H1 (cell line): Measurements from ENCODE around the gene MTCH1. TPM values are rescaled to one million over a fixed set of nuclear protein-coding genes. Genes with fewer than 3 reads are reported as not detected.

ENCODE experiments used
- CTCF ChIA-PET: fragments of 300-600 bp; sonication (Branson Sonifier 250); formaldehyde crosslinking; loops from one replicate; lab custom pipeline; 2021; ENCODE audit not compliant: partially characterized antibody; lab: Charles Lee
- POLR2A ChIA-PET: fragments of 300-600 bp; sonication (Branson Sonifier 250); formaldehyde crosslinking; loops from one replicate; lab custom pipeline; 2021; ENCODE audit warnings: inconsistent platforms; ENCODE audit not compliant: partially characterized antibody; lab: Charles Lee
- DNase-seq, 2 experiments: peaks; one replicate each; pipeline versions ENCODE4 v3.0.0 to v3.0.0-alpha.2; 2010 to 2022; ENCODE audit warnings: low spot score in 2 of 2, low read depth in 1 of 2, mixed read lengths in 1 of 2
- FAIRE-seq: peaks from 2 replicates; lab custom pipeline; 2011; peaks lifted over from hg19 to GRCh38; lab: Jason Lieb, UNC
- H2AFZ ChIP-seq: 2 replicates; pipeline ENCODE4 v1.8.1; 2012; ENCODE audit warnings: low read length, inconsistent platforms
- H2AK5ac ChIP-seq: 2 replicates; pipeline ENCODE4 v1.6.1; 2013; ENCODE audit warnings: low read depth, low read length
- H2BK120ac ChIP-seq: replicated peaks from 2 replicates; pipeline ENCODE3; 2013; ENCODE audit warnings: low read depth, low read length, inconsistent platforms
- H2BK12ac ChIP-seq: 2 replicates; pipeline ENCODE4 v1.6.1; 2013; ENCODE audit warnings: low read depth, low read length
- H2BK15ac ChIP-seq: 2 replicates; pipeline ENCODE4 v1.6.1; 2013; ENCODE audit warnings: low read length
- H2BK20ac ChIP-seq: 2 replicates; pipeline ENCODE4 v1.6.1; 2013; ENCODE audit warnings: low read length
- H2BK5ac ChIP-seq: 2 replicates; pipeline ENCODE4 v1.6.1; 2013; ENCODE audit warnings: low read depth, low read length
- H3K14ac ChIP-seq: 2 replicates; pipeline ENCODE4 v1.6.1; 2013; ENCODE audit warnings: inconsistent platforms; ENCODE audit not compliant: insufficient read length
- H3K18ac ChIP-seq: 2 replicates; pipeline ENCODE4 v1.6.1; 2013; ENCODE audit warnings: low read length; ENCODE audit errors: extremely low read depth
- H3K23ac ChIP-seq: 2 replicates; pipeline ENCODE4 v1.6.1; 2013; ENCODE audit warnings: inconsistent platforms; ENCODE audit not compliant: insufficient read length
- H3K23me2 ChIP-seq: 2 replicates; pipeline ENCODE4 v1.6.1; 2013; ENCODE audit warnings: low read depth, low read length
- H3K27ac ChIP-seq: 2 replicates; pipeline ENCODE4 v1.6.1; 2011; ENCODE audit warnings: low read depth, low read length, inconsistent platforms
- H3K27me3 ChIP-seq, 4 experiments: replicated peaks in 1 of 4; 1 replicate in 1 of 4; 2 replicates in 3 of 4; pipeline versions ENCODE4 v1.6.1 to v1.8.1; 2011 to 2013; ENCODE audit warnings: low read length in 3 of 4, mild to moderate bottlenecking in 3 of 4, inconsistent platforms in 2 of 4, mixed read lengths in 2 of 4, moderate library complexity in 1 of 4; ENCODE audit not compliant: control insufficient read depth in 3 of 4, insufficient read depth in 3 of 4; ENCODE audit errors: extremely low read depth in 1 of 4
- H3K36me3 ChIP-seq, 4 experiments: 2 replicates each; pipeline versions ENCODE4 v1.6.1 to v1.8.1; 2011 to 2013; ENCODE audit warnings: mild to moderate bottlenecking in 4 of 4, low read length in 3 of 4, moderate library complexity in 2 of 4, control low read depth in 1 of 4, inconsistent platforms in 1 of 4; ENCODE audit not compliant: insufficient read depth in 4 of 4, control insufficient read depth in 2 of 4
- H3K4ac ChIP-seq: replicated peaks from 2 replicates; pipeline ENCODE3; 2013; ENCODE audit warnings: low read length, low read depth, mixed read lengths, inconsistent platforms; ENCODE audit not compliant: insufficient read length
- H3K4me1 ChIP-seq, 4 experiments: replicated peaks in 1 of 4; 1 replicate in 1 of 4; 2 replicates in 3 of 4; pipeline versions ENCODE4 v1.6.1 to v1.8.1; 2011 to 2013; ENCODE audit warnings: low read length in 3 of 4, inconsistent platforms in 2 of 4, mixed read lengths in 1 of 4; ENCODE audit not compliant: insufficient read depth in 4 of 4, control insufficient read depth in 3 of 4
- H3K4me2 ChIP-seq, 2 experiments: 2 replicates each; pipeline versions ENCODE4 v1.6.1 to v1.8.1; 2011 to 2013; ENCODE audit warnings: low read depth in 2 of 2, low read length in 2 of 2, control low read depth in 1 of 2, inconsistent platforms in 1 of 2, mild to moderate bottlenecking in 1 of 2; ENCODE audit not compliant: insufficient read depth in 1 of 2
- H3K4me3 ChIP-seq, 4 experiments: fragments of 200-600, 300-600 bp in 1 of 4; sonication (generic), shearing (Covaris generic), sonication (Bioruptor Twin) in 1 of 4; 2 replicates each; pipeline versions ENCODE4 v1.5.1 to v1.8.1; 2011 to 2016; ENCODE audit warnings: low read length in 4 of 4, low read depth in 3 of 4, control low read depth in 2 of 4, inconsistent platforms in 2 of 4, mild to moderate bottlenecking in 2 of 4, mixed read lengths in 1 of 4, moderate library complexity in 1 of 4; ENCODE audit not compliant: insufficient read depth in 2 of 4; ENCODE audit errors: extremely low read depth in 1 of 4
- H3K56ac ChIP-seq: replicated peaks from 2 replicates; pipeline ENCODE3; 2013; ENCODE audit warnings: low read depth, mild to moderate bottlenecking, mixed read lengths, low read length, inconsistent platforms; ENCODE audit not compliant: insufficient read length
- H3K79me1 ChIP-seq: 2 replicates; pipeline ENCODE4 v1.6.1; 2013; ENCODE audit warnings: low read depth, low read length, control low read depth
- H3K79me2 ChIP-seq, 2 experiments: 2 replicates each; pipeline versions ENCODE4 v1.6.1 to v1.8.1; 2012 to 2013; ENCODE audit warnings: low read length in 2 of 2, mild to moderate bottlenecking in 2 of 2, inconsistent platforms in 1 of 2; ENCODE audit not compliant: insufficient read depth in 2 of 2, control insufficient read depth in 1 of 2
- H3K9ac ChIP-seq, 4 experiments: replicated peaks in 1 of 4; 1 replicate in 1 of 4; 2 replicates in 3 of 4; pipeline versions ENCODE4 v1.6.1 to v1.8.1; 2011 to 2013; ENCODE audit warnings: low read depth in 3 of 4, low read length in 3 of 4, control low read depth in 2 of 4, mild to moderate bottlenecking in 2 of 4, moderate library complexity in 2 of 4, inconsistent platforms in 1 of 4; ENCODE audit errors: extremely low read depth in 1 of 4
- H3K9me3 ChIP-seq, 2 experiments: 2 replicates each; pipeline versions ENCODE4 v1.6.1 to v1.8.1; 2012 to 2013; ENCODE audit warnings: mild to moderate bottlenecking in 2 of 2, moderate library complexity in 2 of 2, control low read depth in 1 of 2, inconsistent platforms in 1 of 2, low read depth in 1 of 2, low read length in 1 of 2, mixed read lengths in 1 of 2; ENCODE audit not compliant: insufficient read depth in 2 of 2
- H4K20me1 ChIP-seq, 2 experiments: replicated peaks in 1 of 2; 2 replicates each; pipeline versions ENCODE3 to v1.8.1; 2011 to 2013; ENCODE audit warnings: inconsistent platforms in 2 of 2, low read length in 2 of 2, mild to moderate bottlenecking in 1 of 2; ENCODE audit not compliant: insufficient read depth in 2 of 2, control insufficient read depth in 1 of 2
- H4K5ac ChIP-seq: 2 replicates; pipeline ENCODE4 v1.6.1; 2013; ENCODE audit warnings: low read length, low read depth, mixed read lengths, inconsistent platforms; ENCODE audit not compliant: insufficient read length
- H4K8ac ChIP-seq: 2 replicates; pipeline ENCODE4 v1.8.0; 2013; ENCODE audit warnings: mild to moderate bottlenecking, moderate library complexity, low read length, inconsistent platforms; ENCODE audit not compliant: insufficient read depth; ENCODE audit errors: extremely low read depth
- H4K91ac ChIP-seq: replicated peaks from 2 replicates; pipeline ENCODE3; 2013; ENCODE audit warnings: low read length, mixed read lengths, inconsistent platforms; ENCODE audit not compliant: insufficient read length
- CBX8 ChIP-seq: fragments of 300-800, 300-1000 bp; sonication (generic); IDR thresholded peaks from 2 replicates; pipeline ENCODE4 v1.7.1; 2016; ENCODE audit warnings: low read depth, low read length, borderline replicate concordance
- EP300 ChIP-seq, 2 experiments: IDR thresholded peaks; 1 replicate in 1 of 2; 2 replicates in 1 of 2; pipeline ENCODE4 v1.6.1; 2011 to 2012; ENCODE audit warnings: low read depth in 2 of 2, low read length in 2 of 2, mild to moderate bottlenecking in 2 of 2, borderline replicate concordance in 1 of 2, inconsistent platforms in 1 of 2, moderate library complexity in 1 of 2
- GTF2F1 ChIP-seq: IDR thresholded peaks from 2 replicates; pipeline ENCODE4 v1.6.1; 2012; ENCODE audit warnings: low read depth, low read length, improper control_type of control experiment, borderline replicate concordance
- HDAC2 ChIP-seq, 2 experiments: fragments of 300-600 bp in 1 of 2; sonication (generic) in 1 of 2; IDR thresholded peaks; 2 replicates each; pipeline ENCODE4 v1.6.1; 2011 to 2012; ENCODE audit warnings: low read depth in 2 of 2, low read length in 2 of 2, mild to moderate bottlenecking in 2 of 2, moderate library complexity in 2 of 2, borderline replicate concordance in 1 of 2, inconsistent platforms in 1 of 2
- NANOG ChIP-seq: IDR thresholded peaks from 2 replicates; pipeline ENCODE4 v1.6.1; 2011; ENCODE audit warnings: low read length, low read depth, mild to moderate bottlenecking, inconsistent platforms; ENCODE audit not compliant: insufficient read depth, poor library complexity, severe bottlenecking
- POLR2AphosphoS5 ChIP-seq: IDR thresholded peaks from 2 replicates; pipeline ENCODE4 v1.6.1; 2011; ENCODE audit warnings: low read depth, low read length
- RAD21 ChIP-seq, 2 experiments: IDR thresholded peaks in 1 of 2; conservative IDR thresholded peaks in 1 of 2; 2 replicates each; pipeline ENCODE4 v1.6.1; 2011; ENCODE audit warnings: low read depth in 2 of 2, low read length in 2 of 2, improper control_type of control experiment in 1 of 2, inconsistent platforms in 1 of 2, mild to moderate bottlenecking in 1 of 2, moderate library complexity in 1 of 2
- RBBP5 ChIP-seq: IDR thresholded peaks from 2 replicates; pipeline ENCODE4 v1.7.1; 2012; ENCODE audit warnings: low read depth, mild to moderate bottlenecking, inconsistent platforms, low read length, moderate library complexity, borderline replicate concordance
- RNF2 ChIP-seq: fragments of 200-900, 300-1000 bp; sonication (generic); IDR thresholded peaks from 2 replicates; pipeline ENCODE4 v1.7.1; 2016; ENCODE audit warnings: borderline replicate concordance, low read depth, mild to moderate bottlenecking, antibody characterized with exemption, low read length; ENCODE audit not compliant: poor library complexity, severe bottlenecking; ENCODE audit errors: missing control alignments
- SIRT6 ChIP-seq: IDR thresholded peaks from one replicate; pipeline ENCODE4 v1.7.1; 2012; ENCODE audit warnings: low read length, inconsistent platforms
- SIX5 ChIP-seq: IDR thresholded peaks from 2 replicates; pipeline ENCODE4 v1.6.1; 2011; ENCODE audit warnings: mild to moderate bottlenecking, low read depth, low read length
- SP4 ChIP-seq: IDR thresholded peaks from 2 replicates; pipeline ENCODE4 v1.6.1; 2012; ENCODE audit warnings: low read length, inconsistent platforms
- SUZ12 ChIP-seq: fragments of 200-600 bp; sonication (generic); IDR thresholded peaks from 2 replicates; pipeline ENCODE4 v1.6.1; 2012; ENCODE audit warnings: mild to moderate bottlenecking, inconsistent platforms, low read length, moderate library complexity, mixed read lengths
- TEAD4 ChIP-seq: IDR thresholded peaks from 2 replicates; pipeline ENCODE4 v1.6.1; 2012; ENCODE audit warnings: low read depth, low read length, inconsistent platforms, mixed read lengths
- WGBS, 2 experiments: shearing (Covaris generic) in 1 of 2; methylation state at CpG; one replicate each; pipeline versions ENCODE4 v1.1.6 to v1.1.7; 2013 to 2015; ENCODE audit warnings: low lambda C conversion rate in 2 of 2, mixed read lengths in 2 of 2, inconsistent platforms in 1 of 2, low coverage in 1 of 2, missing lambda C conversion rate in 1 of 2; ENCODE audit not compliant: insufficient replicate concordance in 2 of 2, insufficient coverage in 1 of 2, insufficient read length in 1 of 2; ENCODE audit errors: extremely low coverage in 1 of 2, missing lambda C conversion rate in 1 of 2; 5-methylcytosine and 5-hydroxymethylcytosine counted together
- polyA plus RNA-seq, 7 experiments: library from polyadenylated mRNA; depleted of rRNA in 3 of 7; stranded (reverse) in 5 of 7; unstranded in 2 of 7; fragments of >200 nt in 5 of 7; fragments of 200-250 nt in 2 of 7; gene quantifications; 1 replicate in 5 of 7; 2 replicates in 1 of 7; 4 replicates in 1 of 7; pipeline versions ENCODE4 v1.2.1 to v1.2.3, GENCODE V29; 2011 to 2013; ENCODE audit warnings: missing spikeins in 2 of 7, mixed read lengths in 2 of 7
- total RNA-seq: library from RNA; stranded (reverse); fragmentation: NEBNext Ultra II Directional; extraction: Animal tissue kit (Norgen Biotek cat#: 25700); gene quantifications from 2 replicates; pipeline ENCODE4 v1.2.1, GENCODE V29; 2021

The MTCH1 gene
- total and polyA plus RNA-seq, 2 of the 8 experiments (the other 6 are each of a cell fraction or from before 2014, with no cell fraction given) = 169 to 214 TPM

DNA sequence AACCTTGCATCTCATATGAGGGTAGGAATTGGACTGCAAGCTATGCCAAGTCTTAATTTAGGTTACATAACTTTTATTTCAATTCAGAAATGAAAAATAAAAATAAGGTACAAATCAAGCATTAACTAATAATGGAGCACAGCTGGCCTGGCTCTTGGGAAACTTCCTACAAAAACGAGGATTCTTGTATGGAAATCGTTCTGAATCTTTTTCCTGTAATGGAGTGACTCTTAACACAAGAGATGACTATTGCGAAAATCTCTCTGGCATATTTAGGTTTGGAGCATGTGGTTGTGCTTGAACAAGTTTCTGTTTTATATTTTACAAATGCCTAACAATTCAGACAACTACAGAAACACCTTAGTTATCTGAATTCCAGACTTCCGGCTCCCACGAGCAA lies 65.5 kb downstream of the MTCH1 start:
- no peak overlapping the region for H3K4me2 ChIP-seq
- H3K36me3 ChIP-seq = no peaks in the 10 kb centered on the region
- H3K23ac ChIP-seq = no peak overlapping the region
- H4K91ac ChIP-seq = no peak overlapping the region
- no peak overlapping the region for H3K4me3 ChIP-seq
- H3K79me2 ChIP-seq = no peaks in the 10 kb centered on the region
- H3K23me2 ChIP-seq = no peaks in the 10 kb centered on the region
- 96% methylated on average over 5 of the region's 5 CpGs; no CpG with 5 or more reads in 1 of the 2 experiments for WGBS, 2 experiments
- no peak overlapping the region for H3K4ac ChIP-seq
- H3K4me1 ChIP-seq = no peaks in the 10 kb centered on the region
- no peak overlapping the region for H2BK120ac ChIP-seq
- H4K5ac ChIP-seq = no peak overlapping the region
- no peak overlapping the region for H3K9ac ChIP-seq
- no peaks in the 10 kb centered on the region for H3K27me3 ChIP-seq
- no peak overlapping the region for H4K8ac ChIP-seq
- H2BK5ac ChIP-seq = no peak overlapping the region
- no peak overlapping the region for H2BK15ac ChIP-seq
- no peak for DNase-seq
- H2AK5ac ChIP-seq = no peak overlapping the region
- no peak for FAIRE-seq
- H3K14ac ChIP-seq = no peak overlapping the region
- no peaks in the 10 kb centered on the region for H3K79me1 ChIP-seq
- H3K27ac ChIP-seq = no peak overlapping the region
- H3K18ac ChIP-seq = no peak overlapping the region
- H2BK12ac ChIP-seq = no peak overlapping the region
- H2AFZ ChIP-seq = no peak overlapping the region
- H3K56ac ChIP-seq = no peak overlapping the region
- POLR2A ChIA-PET = no interaction called here
- CTCF ChIA-PET = interaction anchor here (0.6 kb wide), 1 partner anchor 73 kb away, joined by 4 read pairs; no protein-coding TSS in a partner anchor
- H2BK20ac ChIP-seq = no peak overlapping the region
- no peaks in the 10 kb centered on the region for H4K20me1 ChIP-seq
- H3K9me3 ChIP-seq = no peaks in the 10 kb centered on the region
- no peak for TF ChIP-seq SP4
- no peak for TF ChIP-seq NANOG
- no peak for TF ChIP-seq CBX8
- no peak for TF ChIP-seq EP300 (IDR thresholded peaks at IDR 0.05; ENCODE audit: borderline replicate concordance in 1 of 2, low read depth in 2 of 2, low read length in 2 of 2)
- no peak for TF ChIP-seq SIX5
- TF ChIP-seq RAD21 (IDR thresholded peaks at IDR 0.05 in 1 of 2, conservative IDR thresholded peaks at IDR 0.05 in 1 of 2; ENCODE audit: low read depth in 2 of 2, low read length in 2 of 2) = no peak
- no peak for TF ChIP-seq POLR2AphosphoS5
- TF ChIP-seq SIRT6 = no peak
- TF ChIP-seq TEAD4 = no peak
- no peak for TF ChIP-seq RNF2
- TF ChIP-seq RBBP5 = no peak
- TF ChIP-seq HDAC2 (IDR thresholded peaks at IDR 0.05; ENCODE audit: borderline replicate concordance in 1 of 2, low read depth in 2 of 2, low read length in 2 of 2) = no peak
- TF ChIP-seq GTF2F1 = no peak
- TF ChIP-seq SUZ12 = no peak
